ENCODE results near the gene ZNF320.
"Not testable (repeated sequence)": the region's sequence is repeated elsewhere in the genome, so short reads cannot be mapped to it uniquely, and the experiment has no call there.

The ZNF320 gene

DNA sequence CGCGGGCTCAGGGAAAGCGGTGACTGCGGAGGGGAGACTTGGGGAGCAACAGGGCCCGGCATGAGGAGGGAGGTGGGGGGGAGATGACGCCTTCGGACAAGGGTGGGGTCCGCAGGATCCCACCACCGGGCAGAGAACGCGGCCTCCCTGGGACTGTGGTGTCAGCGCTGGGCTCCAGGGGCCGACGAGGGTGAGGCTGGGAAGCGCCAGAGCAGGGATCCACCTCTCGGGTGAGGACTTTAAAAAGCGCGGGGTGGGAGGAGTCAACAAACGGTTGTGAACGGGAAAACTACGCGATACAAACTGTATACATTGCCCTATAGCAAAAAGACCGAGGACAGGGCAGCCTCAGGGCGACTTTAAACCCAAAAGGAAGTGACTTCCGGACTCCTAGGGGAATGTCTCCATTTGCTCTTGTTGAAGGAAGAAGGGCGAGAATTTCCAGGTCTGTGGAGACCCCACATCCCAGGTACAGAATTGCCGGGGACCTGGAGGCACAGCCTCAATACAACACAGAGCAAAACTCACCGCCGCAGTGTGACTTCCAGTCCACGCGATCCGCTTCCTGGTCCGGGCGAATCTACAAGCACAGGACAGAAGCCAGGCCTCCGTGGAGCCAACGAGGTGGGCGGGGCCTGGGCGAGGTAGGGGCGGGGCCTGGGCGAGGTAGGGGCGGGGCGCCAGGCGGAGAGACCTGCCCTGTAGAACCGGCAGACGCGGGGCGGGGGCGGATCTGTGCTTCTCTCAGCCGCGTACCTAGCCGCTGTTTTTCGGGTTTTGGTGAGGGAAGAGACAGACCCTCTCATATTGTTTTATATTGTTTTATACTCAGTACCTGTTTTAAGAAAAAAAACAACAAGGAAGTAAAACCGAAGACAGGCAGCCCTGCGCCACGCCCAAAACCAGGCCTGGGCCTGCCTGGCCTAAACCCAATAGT is 25.7 kb upstream of the ZNF320 start, which contains the start of gene ZNF888:
Gene ZNF888 (minus strand): TSS at position 588 of the 937 bp plus-strand sequence. CDS start 5,555 bp downstream, outside the sequence.
- in situ Hi-C loops (cut with MboI; ENCODE audit: low sequenced_read_pairs): no loop called here

DNA sequence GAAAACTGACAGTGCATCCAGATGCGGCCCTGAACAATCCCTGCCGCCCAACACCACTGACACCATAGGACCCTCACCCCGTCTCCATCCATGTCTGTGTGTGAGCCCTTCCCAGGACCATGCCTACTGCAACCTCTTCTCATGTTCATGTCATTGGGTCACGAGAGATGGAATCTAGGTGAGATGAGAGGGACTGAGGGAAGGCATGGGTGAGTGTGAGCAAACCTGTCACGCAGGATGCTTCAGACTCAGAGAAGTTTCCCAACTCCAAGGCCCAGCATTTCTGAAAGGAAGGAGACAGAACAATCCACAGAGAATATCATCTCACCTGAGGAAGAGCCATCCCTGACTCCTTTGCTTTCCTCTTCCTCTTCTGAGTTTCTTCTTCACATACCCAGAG is 20.1 kb upstream of the ZNF320 start:
- in situ Hi-C loops (cut with MboI; ENCODE audit: low sequenced_read_pairs): no loop called here

- in situ Hi-C loops (cut with MboI; ENCODE audit: low sequenced_read_pairs): no loop called here
Observed at GRCh38 chr19:52910648-52911047, 13.2 kb upstream of the ZNF320 start.

DNA sequence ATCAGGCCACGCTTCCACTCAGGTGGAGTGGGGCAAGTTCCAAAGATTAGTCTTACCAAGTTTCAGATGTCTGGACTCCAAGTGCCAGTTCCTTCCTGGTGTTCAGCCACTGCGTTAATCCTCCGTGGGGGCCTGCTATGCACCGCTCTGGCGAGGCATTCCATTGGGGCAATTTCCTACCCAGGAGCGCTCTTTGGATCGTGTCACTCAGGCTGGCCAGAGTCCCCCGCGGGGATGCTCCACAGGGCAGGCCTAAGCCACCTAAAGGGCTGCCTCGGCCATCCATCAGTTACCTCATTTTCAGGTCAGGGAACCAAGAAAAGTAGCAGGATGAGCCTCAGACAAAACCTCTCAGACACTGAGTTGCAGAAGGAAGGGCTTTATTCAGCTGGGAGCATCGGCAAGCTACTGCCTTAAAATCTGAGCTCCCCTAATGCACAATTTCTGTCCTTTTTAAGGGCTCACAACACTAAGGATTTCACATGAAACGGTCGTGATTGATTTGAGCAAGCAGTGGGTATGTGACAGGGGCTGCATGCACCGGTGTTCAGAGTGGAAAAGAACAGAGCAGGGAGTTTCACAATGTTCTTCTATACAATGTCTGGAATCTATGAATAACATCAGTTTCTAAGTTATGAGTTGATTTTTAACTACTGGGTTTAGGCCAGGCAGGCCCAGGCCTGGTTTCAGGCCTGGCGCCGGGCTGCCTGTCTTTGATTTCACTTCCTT is 6.8 kb upstream of the ZNF320 start:
- in situ Hi-C loops (cut with MboI; ENCODE audit: low sequenced_read_pairs): not testable (repeated sequence)

DNA sequence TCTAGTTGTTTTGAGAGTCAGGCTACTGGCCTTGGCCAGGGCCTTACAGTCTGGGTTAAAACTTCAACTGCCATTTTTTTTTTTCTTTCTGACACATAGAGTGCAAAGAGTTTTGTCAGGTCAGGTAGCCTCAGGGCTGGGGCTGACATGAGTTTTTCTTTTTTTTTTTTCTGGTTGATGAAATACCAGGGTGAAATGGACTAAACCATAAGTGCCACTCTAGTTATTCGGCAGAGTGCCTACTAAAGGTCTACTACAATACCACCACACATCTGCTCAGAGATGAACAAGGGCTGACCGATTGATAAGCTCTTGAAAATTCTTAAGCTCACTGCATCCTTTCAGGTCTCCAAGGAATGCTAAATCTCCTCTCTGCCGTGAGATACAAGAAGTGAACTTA is 4.4 kb upstream of the ZNF320 start:
- in situ Hi-C loops (cut with MboI; ENCODE audit: low sequenced_read_pairs): no loop called here

GRCh38 chr19:52898596-52898995 is 1.2 kb upstream of the ZNF320 start:
- in situ Hi-C loops (cut with MboI; ENCODE audit: low sequenced_read_pairs): not testable (repeated sequence)

DNA sequence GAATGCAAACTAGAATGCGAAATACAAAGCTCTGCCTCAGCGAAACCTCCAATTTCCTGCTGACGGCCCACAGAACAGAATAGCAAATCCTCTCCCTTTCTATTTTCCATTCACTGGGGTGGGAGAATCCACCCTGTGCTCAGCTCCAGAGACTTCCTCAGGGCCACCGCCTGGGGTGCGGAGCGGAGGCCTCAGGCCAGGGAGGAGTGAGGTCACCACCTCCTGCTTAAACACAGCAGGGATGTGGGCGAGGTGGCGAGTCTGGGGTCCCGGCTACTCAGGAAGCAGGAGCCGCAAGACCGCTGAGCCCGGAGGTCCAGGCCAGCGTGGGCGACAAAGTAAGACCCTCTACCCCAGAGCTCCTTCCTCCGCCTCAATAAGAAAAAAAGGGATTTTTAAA is 666 bp upstream of the ZNF320 start:
- in situ Hi-C loops (cut with MboI; ENCODE audit: low sequenced_read_pairs): no loop called here

- in situ Hi-C loops (cut with MboI; ENCODE audit: low sequenced_read_pairs): no loop called here
Observed at GRCh38 chr19:52896431-52897137, 851 bp downstream of the ZNF320 start.

- in situ Hi-C loops (cut with MboI; ENCODE audit: low sequenced_read_pairs): no loop called here
Observed at GRCh38 chr19:52891336-52891735, 6.1 kb downstream of the ZNF320 start.

DNA sequence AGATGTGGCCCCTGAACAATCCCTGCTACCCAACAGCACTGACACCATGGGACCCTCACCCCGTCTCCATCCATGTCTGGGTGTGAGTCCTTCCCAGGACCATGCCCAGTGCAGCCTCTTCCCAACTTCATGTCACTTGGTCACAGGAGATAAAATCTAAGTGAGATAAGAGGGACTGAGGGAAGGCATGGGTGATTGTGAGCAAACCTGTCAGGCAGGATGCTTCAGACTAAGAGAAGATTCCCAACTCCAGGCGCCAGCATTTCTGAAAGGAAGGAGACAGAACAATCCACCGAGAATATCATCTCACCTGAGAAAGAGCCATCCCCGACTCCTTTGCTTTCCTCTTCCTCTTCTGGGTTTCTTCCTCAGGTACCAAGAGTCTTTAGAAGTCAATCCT is 7.5 kb downstream of the ZNF320 start:
- in situ Hi-C loops (cut with MboI; ENCODE audit: low sequenced_read_pairs): no loop called here

GRCh38 chr19:52889076-52889475 is 8.4 kb downstream of the ZNF320 start:
- in situ Hi-C loops (cut with MboI; ENCODE audit: low sequenced_read_pairs): no loop called here

- in situ Hi-C loops (cut with MboI; ENCODE audit: low sequenced_read_pairs): no loop called here
Observed at GRCh38 chr19:52880895-52881389, 16.5 kb downstream of the ZNF320 start.

DNA sequence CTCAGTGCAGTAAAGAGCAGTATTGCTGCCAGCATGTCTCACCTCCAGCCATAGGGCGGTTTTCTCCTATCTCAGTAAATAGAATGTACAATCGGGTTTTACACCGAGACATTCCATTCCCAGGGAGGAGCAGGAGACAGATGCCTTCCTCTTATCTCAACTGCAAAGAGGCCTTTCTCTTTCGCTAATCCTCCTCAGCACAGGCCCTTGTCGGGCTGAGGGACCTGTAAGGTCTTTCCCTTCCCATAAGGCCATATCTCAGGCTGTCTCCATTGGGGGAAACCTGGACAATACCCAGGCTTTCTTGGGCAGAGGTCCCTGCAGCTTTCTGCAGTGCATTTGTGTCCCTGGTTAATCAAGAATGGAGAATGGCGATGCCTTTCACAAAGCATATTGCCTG is 24.4 kb downstream of the ZNF320 start:
- in situ Hi-C loops (cut with MboI; ENCODE audit: low sequenced_read_pairs): not testable (repeated sequence)

DNA sequence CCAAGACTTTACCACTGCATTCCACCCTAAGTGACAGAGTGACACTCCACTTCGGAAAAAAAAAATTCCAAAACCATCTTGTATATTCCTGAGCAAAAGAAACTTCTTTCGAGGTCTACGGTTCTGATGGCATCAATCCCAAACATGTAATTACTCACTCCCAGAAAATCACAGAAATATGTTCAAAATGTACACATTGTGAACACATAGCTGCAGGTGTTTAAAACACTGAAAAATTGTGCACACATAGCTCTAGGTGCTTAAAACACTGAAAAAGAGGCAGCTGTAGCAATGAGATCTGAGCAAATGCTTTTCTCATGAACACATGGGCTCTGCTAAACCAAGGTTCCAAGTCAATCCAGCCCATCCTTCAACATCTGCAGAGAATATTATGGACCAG is 26.0 kb downstream of the ZNF320 start:
- in situ Hi-C loops (cut with MboI; ENCODE audit: low sequenced_read_pairs): no loop called here

GRCh38 chr19:52868031-52868430 is 29.4 kb downstream of the ZNF320 start:
- in situ Hi-C loops (cut with MboI; ENCODE audit: low sequenced_read_pairs): not testable (repeated sequence)

DNA sequence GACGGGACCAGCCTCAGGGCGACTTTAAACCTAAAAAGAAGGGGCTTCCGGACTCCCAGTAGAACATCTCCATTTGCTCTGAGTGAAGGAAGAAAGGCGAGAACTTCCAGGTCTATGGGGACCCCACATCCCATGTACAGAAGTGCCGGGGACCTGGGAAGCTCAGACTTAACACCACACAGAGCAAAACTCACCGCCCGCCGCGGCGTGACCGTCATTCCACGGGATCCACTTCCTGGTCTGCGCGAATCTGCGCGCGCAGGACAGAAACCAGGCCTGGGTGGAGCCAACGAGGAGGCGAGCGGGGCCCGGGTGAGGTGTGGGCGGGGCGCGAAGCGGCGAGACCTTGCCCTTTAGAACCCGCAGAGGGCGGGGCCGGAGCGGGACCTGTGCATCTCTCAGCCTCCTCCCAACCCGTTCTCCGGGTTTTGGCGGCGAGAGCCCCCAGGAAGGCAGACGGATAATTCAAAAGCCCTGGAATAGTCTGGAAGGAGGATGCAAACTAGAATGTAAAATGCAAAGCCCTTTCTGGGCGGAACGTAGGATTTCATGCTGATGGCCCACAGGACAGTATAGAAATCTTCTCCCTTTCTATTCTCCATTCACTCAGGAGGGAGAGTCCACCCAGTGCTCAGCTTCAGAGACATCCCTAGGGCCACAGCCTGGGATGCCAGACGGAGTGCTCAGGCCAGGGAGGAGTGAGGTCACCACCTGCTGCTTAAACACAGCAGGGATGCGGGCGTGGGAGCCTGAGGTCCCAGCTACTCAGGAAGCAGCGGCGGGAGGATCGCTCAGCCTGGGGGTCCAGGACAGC is 39.9 kb downstream of the ZNF320 start, which contains the start of gene ZNF468:
Gene ZNF468 (minus strand): TSS at position 242 of the 814 bp plus-strand sequence. CDS start 3,347 bp downstream, outside the sequence.
- in situ Hi-C loops (cut with MboI; ENCODE audit: low sequenced_read_pairs): not testable (repeated sequence)

DNA sequence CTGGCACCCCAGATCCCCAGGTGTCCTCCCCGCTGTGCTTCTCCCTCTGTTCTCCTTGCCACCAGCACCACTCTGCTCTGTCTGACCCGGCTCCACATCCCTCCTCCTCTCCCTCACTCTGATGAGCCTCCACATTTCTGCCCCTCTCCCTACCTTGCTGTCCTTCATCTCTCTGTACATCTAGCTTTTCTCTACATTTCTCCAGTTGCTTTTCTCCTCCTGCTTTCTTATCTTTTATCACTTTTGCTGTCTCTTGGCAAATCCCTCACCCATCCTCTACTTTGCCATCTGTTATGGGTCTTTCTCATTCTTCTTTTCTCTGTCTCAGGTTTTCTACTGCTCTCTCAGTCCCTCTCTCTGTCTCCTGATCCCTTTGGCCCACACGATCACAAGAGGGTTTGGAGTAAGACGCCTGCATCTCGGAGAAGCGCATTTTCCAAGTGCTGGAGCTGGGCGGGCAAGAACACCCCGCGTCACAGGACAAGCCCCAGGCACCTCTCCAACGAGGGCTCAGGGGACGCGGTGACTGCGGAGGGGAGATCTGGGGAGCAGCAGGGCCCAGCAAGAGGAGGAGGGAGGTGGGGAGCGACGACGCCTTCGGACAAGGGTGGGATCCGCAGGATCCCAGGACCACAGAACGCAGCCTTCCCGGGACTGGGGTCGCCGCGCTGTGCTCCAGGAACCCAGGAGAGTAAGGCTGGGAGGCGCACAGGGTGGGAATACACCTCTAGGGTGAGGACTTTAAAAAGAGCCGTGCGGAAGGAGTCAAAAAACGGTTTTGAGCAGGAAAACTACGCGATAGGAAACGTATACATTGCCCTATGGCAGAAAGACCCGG is 40.7 kb downstream of the ZNF320 start:
- in situ Hi-C loops (cut with MboI; ENCODE audit: low sequenced_read_pairs): not testable (repeated sequence)

Measured in hTERT RPE-1 (cell line).